GM12892 (cell line): Measurements from ENCODE around the gene BCL2L2.

Experiments
- POLR2A ChIP-seq: IDR thresholded peaks from 2 replicates; pipeline ENCODE4 v1.6.1; 2011; ENCODE audit warnings: low read depth, low read length, control low read depth
- POLR2AphosphoS5 ChIP-seq: IDR thresholded peaks from 2 replicates; pipeline ENCODE4 v1.6.1; 2011; ENCODE audit warnings: low read depth, low read length, control low read depth
- TAF1 ChIP-seq: IDR thresholded peaks from 2 replicates; pipeline ENCODE4 v1.6.1; 2011; ENCODE audit warnings: low read depth, mild to moderate bottlenecking, control low read depth, low read length, borderline replicate concordance

GRCh38 chr14:23301288-23301968, 5.2 kb upstream of the BCL2L2 start:
- no peak for TF ChIP-seq POLR2AphosphoS5
- no peak for TF ChIP-seq POLR2A
- peak; percentile 57; the same call in 1 of the 2 replicates for TF ChIP-seq TAF1
